K562 (cell line): Measurements from ENCODE around the gene CXXC4. TPM values are rescaled to one million over a fixed set of nuclear protein-coding genes. Genes with fewer than 3 reads are reported as not detected.

Source experiments
- ATAC-seq: fragments of 200-7000 bp; cut with Tn5 transposase; 3 replicates; pipeline ENCODE4 v1.9.1; 2020; ENCODE audit warnings: moderate library complexity
- BruUV-seq: library from RNA; stranded (reverse); fragments of 400-500 nt; replicated peaks from 2 replicates; lab custom pipeline; 2021; lab: Mats Ljungman, UMichigan
- CTCF ChIA-PET: fragments of 300-600 bp; formaldehyde crosslinking; extraction: SDS; loops from one replicate; lab custom pipeline; 2021; ENCODE audit warnings: low intra/inter-chr PET ratio; lab: Yijun Ruan, JAX
- POLR2A ChIA-PET: fragments of 300-600, 350-650 bp; sonication (Branson Sonifier 250); formaldehyde crosslinking; extraction: SDS; loops from one replicate; lab custom pipeline; 2021; ENCODE audit warnings: antibody characterized with exemption, inconsistent platforms; lab: Yijun Ruan, JAX
- DNase-seq, 4 experiments: peaks; one replicate each; pipeline versions ENCODE4 v3.0.0 to v3.0.0-alpha.2; 2011 to 2018; ENCODE audit warnings: low spot score in 3 of 4, mixed read lengths in 3 of 4; ENCODE audit errors: extremely low read depth in 1 of 4
- FAIRE-seq: peaks from 2 replicates; lab custom pipeline; 2011; peaks lifted over from hg19 to GRCh38; lab: Jason Lieb, UNC
- H2AFZ ChIP-seq: 2 replicates; pipeline ENCODE4 v1.6.0; 2011; ENCODE audit warnings: low read depth, low read length, control low read depth, inconsistent platforms
- H3K27ac ChIP-seq: fragments of 200-600 bp; 3 replicates; pipeline ENCODE4 v1.8.0; 2011; ENCODE audit warnings: low read depth, mild to moderate bottlenecking, control low read depth, inconsistent platforms, low read length, moderate library complexity, mixed read lengths; ENCODE audit errors: extremely low read depth
- H3K27me3 ChIP-seq, 2 experiments: fragments of 300-600 bp in 1 of 2; 2 replicates in 1 of 2; 3 replicates in 1 of 2; pipeline versions ENCODE4 v1.6.0 to v1.8.0; 2011; ENCODE audit warnings: inconsistent platforms in 2 of 2, low read length in 2 of 2, mild to moderate bottlenecking in 1 of 2, mixed read lengths in 1 of 2, moderate library complexity in 1 of 2; ENCODE audit not compliant: control insufficient read depth in 2 of 2, insufficient read depth in 2 of 2
- H3K36me3 ChIP-seq: fragments of 300-600 bp; 3 replicates; pipeline ENCODE4 v1.8.0; 2011; ENCODE audit warnings: mild to moderate bottlenecking, low read length, inconsistent platforms; ENCODE audit not compliant: control insufficient read depth, insufficient read depth
- H3K4me1 ChIP-seq, 2 experiments: fragments of 200-600 bp in 1 of 2; replicated peaks in 1 of 2; 2 replicates in 1 of 2; 3 replicates in 1 of 2; pipeline versions ENCODE4 v1.5.1 to v1.8.0; 2011; ENCODE audit warnings: inconsistent platforms in 2 of 2, low read length in 2 of 2, mild to moderate bottlenecking in 1 of 2, mixed read lengths in 1 of 2, moderate library complexity in 1 of 2; ENCODE audit not compliant: control insufficient read depth in 2 of 2, insufficient read depth in 2 of 2
- H3K4me2 ChIP-seq: 2 replicates; pipeline ENCODE4 v1.6.1; 2011; ENCODE audit warnings: low read length, control low read depth, inconsistent platforms, mixed read lengths; ENCODE audit not compliant: insufficient read depth
- H3K4me3 ChIP-seq: fragments of 200-600 bp; sonication (generic), shearing (Covaris generic); 2 replicates; pipeline ENCODE4 v1.5.1; 2016; ENCODE audit warnings: control low read depth, inconsistent platforms
- H3K79me2 ChIP-seq: fragments of 200-600 bp; 3 replicates; pipeline ENCODE4 v1.8.0; 2011; ENCODE audit warnings: low read length, inconsistent platforms; ENCODE audit not compliant: control insufficient read depth, insufficient read depth
- H3K9ac ChIP-seq, 2 experiments: 2 replicates each; pipeline versions ENCODE4 v1.6.0 to v1.6.1; 2011; ENCODE audit warnings: low read depth in 2 of 2, low read length in 2 of 2, control low read depth in 1 of 2, inconsistent platforms in 1 of 2, mild to moderate bottlenecking in 1 of 2, mixed read lengths in 1 of 2; ENCODE audit not compliant: insufficient read depth in 1 of 2
- H3K9me1 ChIP-seq: one replicate; pipeline ENCODE4 v1.6.0; 2011; ENCODE audit warnings: inconsistent platforms, mild to moderate bottlenecking, low read length, moderate library complexity; ENCODE audit not compliant: control insufficient read depth, insufficient read depth
- H3K9me3 ChIP-seq: replicated peaks from 2 replicates; pipeline ENCODE4 v1.5.1; 2011; ENCODE audit warnings: low read depth, low read length, inconsistent platforms; ENCODE audit not compliant: control insufficient read depth, insufficient read depth
- H4K20me1 ChIP-seq: replicated peaks from 2 replicates; pipeline ENCODE4 v1.6.1; 2011; ENCODE audit warnings: low read length, inconsistent platforms, mixed read lengths; ENCODE audit not compliant: control insufficient read depth, insufficient read depth
- LEF1 ChIP-seq: fragments of 450-650 bp; IDR thresholded peaks from 2 replicates; pipeline ENCODE4 v1.6.1; 2016; ENCODE audit warnings: mild to moderate bottlenecking
- SMAD2 ChIP-seq: fragments of 150-350 bp; IDR thresholded peaks from 2 replicates; pipeline ENCODE4 v1.6.1; 2014; ENCODE audit warnings: low read depth, mild to moderate bottlenecking, low read length
- TEAD4 ChIP-seq, 2 experiments: sonication (generic) in 1 of 2; formaldehyde crosslinking in 1 of 2; IDR thresholded peaks; 2 replicates each; pipeline versions ENCODE4 v1.6.1 to v1.8.0; 2012 to 2022; ENCODE audit warnings: borderline replicate concordance in 1 of 2, inconsistent platforms in 1 of 2, low read length in 1 of 2, mild to moderate bottlenecking in 1 of 2, missing genetic modification reagents in 1 of 2
- ZNF212 ChIP-seq: fragments of 450-650 bp; formaldehyde crosslinking; IDR thresholded peaks from 2 replicates; pipeline ENCODE4 v1.4.0; 2020; ENCODE audit warnings: mild to moderate bottlenecking
- ZNF57 ChIP-seq: fragments of 450-650 bp; formaldehyde crosslinking; IDR thresholded peaks from 2 replicates; pipeline ENCODE4 v1.4.0; 2020; ENCODE audit warnings: mild to moderate bottlenecking, moderate library complexity
- ZNF75A ChIP-seq: fragments of 450-650 bp; formaldehyde crosslinking; IDR thresholded peaks from 2 replicates; pipeline ENCODE4 v1.4.0; 2020; ENCODE audit warnings: mild to moderate bottlenecking
- in situ Hi-C: fragments of 300-500 bp; cut with MboI; formaldehyde crosslinking; loops from 4 replicates; pipeline ENCODE4 v1.15.0; 2018; ENCODE audit warnings: inconsistent platforms, mixed read lengths
- intact Hi-C: fragments of 100-400 bp; cut with micrococcal nuclease; formaldehyde crosslinking; loops from 2 replicates; pipeline ENCODE4 v1.14.2; 2022
- polyA plus RNA-seq, 8 experiments: library from polyadenylated mRNA; depleted of rRNA in 4 of 8; stranded (reverse) in 5 of 8; unstranded in 3 of 8; fragments of >200 nt; fragmentation: Nextera tagmentation in 2 of 8; fragmentation: Illumina TruSeq in 1 of 8; extraction: Ambion mirVana in 2 of 8; extraction: Trizol in 1 of 8; gene quantifications; 2 replicates each; pipeline versions ENCODE4 v1.2.1 to v1.2.3, GENCODE V29; 2011 to 2014; ENCODE audit warnings: inconsistent platforms in 1 of 8, missing spikeins in 1 of 8
- total RNA-seq, 7 experiments: library from RNA; depleted of rRNA in 6 of 7; stranded (reverse); fragments of >200 nt in 6 of 7; fragmentation: Illumina TruSeq in 2 of 7; extraction: Trizol in 2 of 7; gene quantifications; 2 replicates each; pipeline versions ENCODE4 v1.2.1 to v1.2.3, GENCODE V29; 2011 to 2021; ENCODE audit warnings: low replicate concordance in 1 of 7
- TF ChIP-seq, protein P1 (sequence below): fragments of 450-650 bp; IDR thresholded peaks from 2 replicates; pipeline ENCODE4 v1.6.1; 2016; ENCODE audit warnings: antibody characterized with exemption
- TF ChIP-seq, protein P2 (sequence below): fragments of 450-650 bp; formaldehyde crosslinking; IDR thresholded peaks from 2 replicates; pipeline ENCODE4 v1.4.0; 2022; ENCODE audit warnings: missing genetic modification characterization
- TF ChIP-seq, protein P3 (sequence below): fragments of 450-650 bp; IDR thresholded peaks from 2 replicates; pipeline ENCODE4 v1.6.1; 2016; ENCODE audit warnings: low read depth, mild to moderate bottlenecking, moderate library complexity
- TF ChIP-seq, protein P4 (sequence below): fragments of 250-450 bp; sonication (Bioruptor Pico); IDR thresholded peaks from 2 replicates; pipeline ENCODE4 v1.5.1; 2021; ENCODE audit warnings: mild to moderate bottlenecking
- TF ChIP-seq, protein P5 (sequence below): fragments of 450-650 bp; formaldehyde crosslinking; IDR thresholded peaks from 2 replicates; pipeline ENCODE4 v1.4.0; 2022; ENCODE audit warnings: missing genetic modification characterization

Gene CXXC4
- total and polyA plus RNA-seq, 9 of the 15 experiments (the other 6 are each of a cell fraction or from before 2014, with no cell fraction given), result not detected

DNA sequence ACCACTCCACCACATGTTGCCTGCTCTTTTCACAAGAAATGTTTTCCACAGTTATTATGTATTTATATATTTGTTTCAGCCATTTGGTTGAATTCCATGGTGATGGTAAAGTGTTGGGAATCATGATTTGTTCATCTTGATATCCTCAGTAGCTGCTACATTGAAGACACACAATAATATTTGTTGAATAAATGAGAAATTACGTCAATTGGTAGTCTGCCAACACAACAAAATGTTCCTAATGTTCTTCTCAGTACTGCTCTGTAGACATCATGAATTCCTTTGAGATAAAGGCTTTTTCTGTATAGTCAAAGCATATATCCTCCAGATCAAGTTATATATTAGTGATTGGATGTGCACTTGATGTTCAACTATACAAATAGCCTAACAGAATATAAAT lies 29.5 kb downstream of the CXXC4 start (continued):
- TF ChIP-seq, protein P1, sequence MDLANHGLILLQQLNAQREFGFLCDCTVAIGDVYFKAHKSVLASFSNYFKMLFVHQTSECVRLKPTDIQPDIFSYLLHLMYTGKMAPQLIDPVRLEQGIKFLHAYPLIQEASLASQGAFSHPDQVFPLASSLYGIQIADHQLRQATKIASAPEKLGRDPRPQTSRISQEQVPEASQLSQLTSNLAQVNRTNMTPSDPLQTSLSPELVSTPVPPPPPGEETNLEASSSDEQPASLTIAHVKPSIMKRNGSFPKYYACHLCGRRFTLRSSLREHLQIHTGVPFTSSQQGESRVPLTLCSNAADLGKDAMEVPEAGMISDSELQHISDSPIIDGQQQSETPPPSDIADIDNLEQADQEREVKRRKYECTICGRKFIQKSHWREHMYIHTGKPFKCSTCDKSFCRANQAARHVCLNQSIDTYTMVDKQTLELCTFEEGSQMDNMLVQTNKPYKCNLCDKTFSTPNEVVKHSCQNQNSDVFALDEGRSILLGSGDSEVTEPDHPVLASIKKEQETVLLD, result no peak
- no peak for TF ChIP-seq ZNF57 (CRISPR knock-in tag)
- TF ChIP-seq LEF1, result no peak
- TF ChIP-seq TEAD4 (IDR thresholded peaks at IDR 0.05; ENCODE audit: low read length), result no peak
- no peak for TF ChIP-seq TEAD4 (CRISPR knock-in tag; IDR thresholded peaks at IDR 0.05; ENCODE audit: borderline replicate concordance)
- TF ChIP-seq ZNF212 (CRISPR knock-in tag), result no peak
- no peak for TF ChIP-seq SMAD2

- DNase-seq (no peak), FAIRE-seq (no peak), ATAC-seq (no peak)
- Histone ChIP-seq H3K9me3 (no peaks in the 10 kb centered on the region), H3K4me3 (no peak overlapping the region), H3K9ac (no peak overlapping the region), H3K4me1 (no peaks in the 10 kb centered on the region), H3K27me3 (no peaks in the 10 kb centered on the region), H3K4me2 (no peak overlapping the region), H2AFZ (no peak overlapping the region), H4K20me1 (no peaks in the 10 kb centered on the region), H3K36me3 (no peaks in the 10 kb centered on the region), H3K27ac (no peak overlapping the region), H3K9me1 (no peaks in the 10 kb centered on the region), H3K79me2 (no peaks in the 10 kb centered on the region)
- intact Hi-C loops, result no loop called here
- TF ChIP-seq, protein P2, sequence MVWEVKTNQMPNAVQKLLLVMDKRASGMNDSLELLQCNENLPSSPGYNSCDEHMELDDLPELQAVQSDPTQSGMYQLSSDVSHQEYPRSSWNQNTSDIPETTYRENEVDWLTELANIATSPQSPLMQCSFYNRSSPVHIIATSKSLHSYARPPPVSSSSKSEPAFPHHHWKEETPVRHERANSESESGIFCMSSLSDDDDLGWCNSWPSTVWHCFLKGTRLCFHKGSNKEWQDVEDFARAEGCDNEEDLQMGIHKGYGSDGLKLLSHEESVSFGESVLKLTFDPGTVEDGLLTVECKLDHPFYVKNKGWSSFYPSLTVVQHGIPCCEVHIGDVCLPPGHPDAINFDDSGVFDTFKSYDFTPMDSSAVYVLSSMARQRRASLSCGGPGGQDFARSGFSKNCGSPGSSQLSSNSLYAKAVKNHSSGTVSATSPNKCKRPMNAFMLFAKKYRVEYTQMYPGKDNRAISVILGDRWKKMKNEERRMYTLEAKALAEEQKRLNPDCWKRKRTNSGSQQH (CRISPR knock-in tag), result no peak
- TF ChIP-seq, protein P3, sequence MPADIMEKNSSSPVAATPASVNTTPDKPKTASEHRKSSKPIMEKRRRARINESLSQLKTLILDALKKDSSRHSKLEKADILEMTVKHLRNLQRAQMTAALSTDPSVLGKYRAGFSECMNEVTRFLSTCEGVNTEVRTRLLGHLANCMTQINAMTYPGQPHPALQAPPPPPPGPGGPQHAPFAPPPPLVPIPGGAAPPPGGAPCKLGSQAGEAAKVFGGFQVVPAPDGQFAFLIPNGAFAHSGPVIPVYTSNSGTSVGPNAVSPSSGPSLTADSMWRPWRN, result no peak
- no peak for TF ChIP-seq ZNF75A (CRISPR knock-in tag)
- TF ChIP-seq, protein P4, sequence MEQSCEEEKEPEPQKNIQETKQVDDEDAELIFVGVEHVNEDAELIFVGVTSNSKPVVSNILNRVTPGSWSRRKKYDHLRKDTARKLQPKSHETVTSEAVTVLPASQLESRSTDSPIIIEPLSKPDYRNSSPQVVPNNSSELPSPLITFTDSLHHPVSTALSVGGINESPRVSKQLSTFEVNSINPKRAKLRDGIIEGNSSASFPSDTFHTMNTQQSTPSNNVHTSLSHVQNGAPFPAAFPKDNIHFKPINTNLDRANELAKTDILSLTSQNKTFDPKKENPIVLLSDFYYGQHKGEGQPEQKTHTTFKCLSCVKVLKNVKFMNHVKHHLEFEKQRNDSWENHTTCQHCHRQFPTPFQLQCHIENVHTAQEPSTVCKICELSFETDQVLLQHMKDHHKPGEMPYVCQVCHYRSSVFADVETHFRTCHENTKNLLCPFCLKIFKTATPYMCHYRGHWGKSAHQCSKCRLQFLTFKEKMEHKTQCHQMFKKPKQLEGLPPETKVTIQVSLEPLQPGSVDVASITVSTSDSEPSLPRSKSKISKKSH, result no peak
- TF ChIP-seq, protein P5, sequence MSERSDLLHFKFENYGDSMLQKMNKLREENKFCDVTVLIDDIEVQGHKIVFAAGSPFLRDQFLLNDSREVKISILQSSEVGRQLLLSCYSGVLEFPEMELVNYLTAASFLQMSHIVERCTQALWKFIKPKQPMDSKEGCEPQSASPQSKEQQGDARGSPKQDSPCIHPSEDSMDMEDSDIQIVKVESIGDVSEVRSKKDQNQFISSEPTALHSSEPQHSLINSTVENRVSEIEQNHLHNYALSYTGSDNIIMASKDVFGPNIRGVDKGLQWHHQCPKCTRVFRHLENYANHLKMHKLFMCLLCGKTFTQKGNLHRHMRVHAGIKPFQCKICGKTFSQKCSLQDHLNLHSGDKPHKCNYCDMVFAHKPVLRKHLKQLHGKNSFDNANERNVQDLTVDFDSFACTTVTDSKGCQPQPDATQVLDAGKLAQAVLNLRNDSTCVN (CRISPR knock-in tag), result no peak
- BruUV-seq, result no TSS peak
- ChIA-PET POLR2A (no interaction called here), CTCF (no interaction called here)
- in situ Hi-C loops, result no loop called here
These were observed 32.1 kb downstream of the CXXC4 start for GRCh38 chr4:104462641-104463040.
